Muscle of back (tissue), 11 donors: Measurements from ENCODE around the gene SPATA16. TPM values are rescaled to one million over a fixed set of nuclear protein-coding genes. Genes with fewer than 3 reads are reported as not detected.
"Not testable (repeated sequence)": the region's sequence is repeated elsewhere in the genome, so short reads cannot be mapped to it uniquely, and the experiment has no call there.

Experiments
- DNase-seq, 3 donors: peaks; one replicate each; pipeline versions ENCODE4 v3.0.0 to v3.0.0-alpha.2; 2013
- polyA plus RNA-seq, 10 donors: library from polyadenylated mRNA; unstranded; fragments of 120-200 nt; gene quantifications; one replicate each; pipeline ENCODE4 v1.2.1, GENCODE V29; 2013; ENCODE audit not compliant: insufficient read length in 10 of 10

The SPATA16 gene
- polyA plus RNA-seq, 10 donors = not detected

DNA sequence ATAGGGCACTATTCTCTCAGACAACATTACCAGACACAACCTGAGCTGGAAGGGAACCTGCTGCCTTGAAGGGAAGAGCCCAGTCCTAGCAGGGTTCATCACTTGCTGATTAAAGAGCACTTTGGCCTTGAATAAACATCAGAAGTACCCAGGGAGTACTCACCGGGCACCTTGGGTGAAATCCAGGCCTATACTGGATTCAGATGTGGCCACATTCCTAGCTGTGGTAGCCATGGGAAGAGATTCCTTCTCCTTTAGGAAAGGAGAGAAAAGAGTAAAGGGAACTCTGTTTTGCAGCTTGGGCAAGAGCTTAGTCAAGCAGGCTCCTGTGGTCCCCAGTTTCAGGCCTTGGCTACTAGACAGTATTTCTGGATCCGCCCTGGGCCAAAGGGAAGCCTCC, 195.0 kb downstream of the SPATA16 start:
- no peak for DNase-seq

DNA sequence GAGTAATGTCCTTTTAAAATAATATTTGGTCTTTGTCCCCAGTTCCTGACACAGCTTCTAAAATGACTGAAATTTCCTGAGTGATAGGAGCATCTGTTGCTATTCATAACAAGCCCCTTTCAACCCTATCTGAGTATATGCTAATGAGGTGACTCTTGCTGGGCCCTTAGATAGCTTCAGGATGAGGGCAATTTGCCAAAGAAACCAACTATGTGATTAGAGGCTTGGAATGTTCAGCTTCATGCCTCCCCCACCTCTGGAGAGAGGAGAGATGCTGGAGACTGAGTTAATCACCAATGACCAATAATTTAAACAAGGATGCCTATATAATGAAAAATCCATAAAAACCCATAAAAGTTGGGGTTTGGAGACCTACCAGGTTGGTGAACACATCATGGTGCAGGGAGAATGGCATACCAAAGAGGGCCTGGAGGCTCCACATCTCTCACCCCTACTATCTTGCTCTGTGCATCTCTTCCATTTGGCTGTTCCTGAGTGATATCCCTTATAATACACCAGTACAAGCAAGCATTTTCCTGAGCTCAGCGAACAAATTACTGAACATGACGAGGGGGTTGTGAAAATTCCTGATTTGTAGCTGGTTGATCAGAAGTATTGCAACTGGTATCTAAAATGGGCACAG, 201.3 kb downstream of the SPATA16 start:
- peak in 1 of 3 donors; percentile 23 for DNase-seq

DNA sequence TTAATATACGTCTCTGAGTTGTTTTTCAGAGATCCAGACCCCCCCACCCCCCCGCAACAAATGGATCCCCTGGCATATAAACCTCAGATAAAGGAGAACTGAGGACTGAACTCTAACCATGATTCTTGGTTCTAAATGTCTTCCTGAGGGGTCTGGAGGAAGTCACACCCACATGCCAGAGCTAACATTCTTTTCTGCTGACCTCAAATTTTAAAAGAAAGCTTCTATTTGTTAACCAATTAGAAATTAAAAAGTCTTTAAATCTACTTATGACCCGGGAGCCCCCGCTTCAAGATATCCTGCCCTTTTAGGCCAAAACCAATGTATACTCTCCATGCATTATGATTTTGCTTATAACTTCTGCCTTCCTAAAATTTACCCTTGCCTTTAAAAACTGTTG, 202.2 kb downstream of the SPATA16 start:
- no peak for DNase-seq

DNA sequence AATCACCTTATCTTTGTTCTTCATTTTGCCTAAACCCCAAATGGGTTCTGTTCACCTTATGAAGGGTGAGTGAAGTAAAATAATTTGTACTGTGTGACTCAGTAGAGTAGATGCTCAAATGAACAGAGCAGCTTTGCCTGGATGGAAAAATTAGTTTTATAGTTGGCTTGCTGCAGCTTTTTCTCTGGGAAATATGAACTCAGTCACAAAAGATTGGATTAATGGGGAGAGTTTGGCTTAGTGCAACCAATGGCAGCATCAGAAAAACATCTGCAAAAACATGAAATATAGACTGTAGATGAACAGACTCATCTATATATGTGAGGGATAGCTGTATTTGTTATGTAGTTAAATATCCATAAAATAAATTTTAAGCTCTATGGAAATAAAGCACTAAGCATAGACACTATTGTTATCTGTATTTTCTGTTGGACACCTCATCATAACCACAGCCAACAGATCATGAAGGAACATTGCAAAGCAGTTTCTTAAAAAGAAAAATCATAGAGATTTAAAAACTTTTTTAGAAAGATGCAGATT, 209.2 kb downstream of the SPATA16 start:
- DNase-seq = peak in 2 of 3 donors; percentile 18 to 60

DNA sequence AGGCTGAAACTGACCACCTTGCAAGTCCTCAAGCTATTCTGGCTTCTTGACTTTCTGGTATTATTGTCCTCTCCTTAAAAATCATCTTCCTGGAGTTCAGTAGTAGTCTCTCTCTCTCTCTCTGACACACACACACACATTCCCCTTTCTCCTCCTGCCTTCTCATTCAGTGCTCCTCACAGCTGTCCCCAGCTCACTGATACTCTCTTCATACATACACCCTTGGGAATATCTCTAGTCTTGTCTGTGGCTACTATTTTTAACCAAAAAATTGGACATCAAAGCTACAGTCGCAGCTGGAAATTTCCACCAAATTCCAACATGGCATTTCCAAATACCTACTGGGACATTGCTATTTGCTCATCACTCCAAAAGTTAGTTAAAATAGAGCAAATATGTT, 211.6 kb downstream of the SPATA16 start:
- no peak for DNase-seq

DNA sequence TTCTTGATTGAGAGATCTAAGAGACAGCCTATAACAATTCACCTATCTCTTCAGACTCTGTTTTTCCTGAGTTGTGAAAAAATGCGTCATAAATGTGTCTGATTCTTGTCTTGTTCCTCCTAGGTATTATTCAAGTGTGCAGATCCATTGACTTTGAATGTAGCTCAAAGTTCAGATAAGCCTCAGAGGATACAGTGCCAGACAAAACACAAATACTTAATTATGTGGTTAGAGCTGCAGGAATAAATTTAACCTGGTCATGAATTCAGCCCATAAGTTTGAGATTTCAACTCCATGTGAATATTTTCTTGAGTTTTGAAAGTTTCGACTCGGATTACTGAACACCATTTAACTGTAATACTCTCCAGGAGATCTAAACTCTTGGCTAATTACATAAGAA, 216.5 kb downstream of the SPATA16 start:
- DNase-seq = no peak

DNA sequence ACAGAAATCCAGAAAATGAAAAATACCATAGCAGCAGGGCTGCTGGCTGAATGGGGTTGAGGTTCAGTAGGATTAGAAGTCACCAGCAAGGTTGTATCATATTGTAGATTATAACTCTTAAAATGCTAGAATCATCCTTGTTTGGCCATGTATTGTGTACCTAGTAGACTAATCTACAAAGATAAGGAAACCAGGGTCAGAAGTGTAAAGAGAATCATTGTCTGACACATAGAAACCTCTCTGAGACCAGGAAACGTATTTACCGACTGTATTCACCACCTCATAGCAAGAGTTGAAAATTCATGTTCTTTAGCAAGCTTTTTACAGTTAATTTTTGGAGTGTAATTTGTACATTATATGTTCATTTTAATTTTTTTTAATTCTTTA, 221.7 kb downstream of the SPATA16 start:
- no peak for DNase-seq

DNA sequence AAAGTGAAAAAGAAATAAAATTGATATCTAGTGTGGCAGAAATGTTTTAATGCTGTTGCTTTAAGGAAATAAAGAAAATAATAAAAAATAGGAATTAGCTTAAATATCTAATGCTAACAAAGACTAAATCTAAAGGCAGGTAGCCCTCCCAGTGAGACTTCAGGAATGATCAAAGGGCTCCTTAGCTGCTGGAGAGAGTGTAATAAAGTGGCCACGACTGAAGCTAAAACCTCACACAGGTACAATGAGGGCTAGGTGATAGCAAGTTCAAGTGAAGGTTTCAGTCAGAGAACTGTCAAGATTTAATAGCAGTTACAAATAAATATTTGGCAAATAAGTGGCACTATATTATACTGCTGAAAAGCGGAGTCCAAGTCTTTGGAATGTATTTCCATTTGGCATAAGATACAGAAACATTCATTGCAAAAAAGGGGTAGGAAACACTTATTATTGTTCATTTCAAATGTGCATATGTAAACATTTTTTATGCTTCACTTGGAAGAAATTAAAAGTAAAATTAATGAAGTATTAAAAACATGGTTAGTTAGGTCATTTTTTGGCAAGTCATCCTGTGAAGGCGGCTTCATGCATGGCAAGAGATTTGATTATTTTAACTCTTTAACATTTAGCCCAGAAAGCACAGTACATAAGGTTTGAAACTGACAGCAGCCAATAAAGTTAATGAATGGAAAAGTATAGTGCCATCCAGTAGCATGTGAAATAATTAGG, 222.3 kb downstream of the SPATA16 start:
- DNase-seq = no peak

DNA sequence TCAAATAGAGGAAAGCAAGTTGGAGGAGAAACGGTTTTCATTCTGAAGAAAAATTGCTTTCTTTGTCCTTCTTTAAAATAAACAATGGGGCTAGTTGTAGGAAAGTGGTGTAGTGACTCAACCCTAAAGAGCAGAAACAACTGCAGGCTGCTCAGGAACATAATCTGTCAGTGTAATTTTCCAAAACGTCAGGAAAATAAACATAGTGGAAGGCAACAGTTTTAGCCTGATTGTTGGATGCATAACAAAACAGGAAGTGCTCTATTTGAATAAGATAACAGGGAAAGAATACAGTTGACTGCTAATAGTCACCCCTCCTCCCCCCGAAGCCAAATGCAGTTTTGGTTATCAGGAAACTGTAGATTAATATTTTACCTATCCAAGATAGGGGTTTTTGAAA, 222.9 kb downstream of the SPATA16 start:
- DNase-seq = no peak

DNA sequence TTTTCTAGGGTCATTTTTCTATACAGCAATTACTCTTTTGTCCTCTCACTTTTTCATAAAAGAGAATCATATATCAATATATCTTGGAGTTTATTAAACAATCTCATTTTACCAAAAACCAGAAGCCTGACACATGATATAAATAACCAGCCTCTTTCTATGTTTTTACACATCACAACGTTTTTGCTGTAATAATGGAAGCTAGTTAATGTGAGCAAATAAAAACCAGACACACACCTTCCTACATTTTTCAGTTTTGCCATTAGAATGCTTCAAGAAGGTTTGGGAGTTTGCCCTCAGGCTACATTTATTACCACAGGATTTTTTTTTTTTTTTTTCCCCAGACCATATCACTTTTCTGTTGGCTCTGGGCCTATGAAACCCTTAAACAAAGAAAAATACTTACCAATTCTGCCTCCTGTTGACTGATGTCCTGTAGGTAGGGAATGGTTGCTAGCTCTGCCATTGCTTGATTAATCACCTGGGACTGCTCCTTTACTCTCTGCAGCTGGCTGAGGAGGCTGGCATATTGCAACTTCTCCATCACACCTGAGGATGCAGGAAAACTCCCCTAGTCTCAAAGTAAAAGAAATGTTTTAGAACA, 225.0 kb downstream of the SPATA16 start:
- no peak for DNase-seq

DNA sequence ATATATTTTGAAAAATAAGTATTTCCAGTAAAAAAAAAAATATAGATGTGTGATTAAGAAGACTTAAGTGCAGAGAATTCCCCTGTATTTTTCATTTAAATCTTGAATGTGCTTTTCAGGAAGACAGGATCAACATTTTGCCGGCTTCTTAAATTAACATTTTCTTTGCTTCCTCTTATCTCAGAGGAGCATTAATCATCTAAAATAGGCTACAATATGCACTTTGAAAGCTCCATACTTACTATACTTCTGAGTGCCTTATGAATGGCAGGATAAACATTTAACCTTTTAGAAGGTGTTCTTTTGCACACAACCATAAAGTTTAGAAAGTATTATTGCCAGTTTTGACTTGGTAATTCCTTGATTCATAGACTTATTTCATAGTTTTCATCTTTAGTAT, 226.2 kb downstream of the SPATA16 start:
- DNase-seq = no peak

DNA sequence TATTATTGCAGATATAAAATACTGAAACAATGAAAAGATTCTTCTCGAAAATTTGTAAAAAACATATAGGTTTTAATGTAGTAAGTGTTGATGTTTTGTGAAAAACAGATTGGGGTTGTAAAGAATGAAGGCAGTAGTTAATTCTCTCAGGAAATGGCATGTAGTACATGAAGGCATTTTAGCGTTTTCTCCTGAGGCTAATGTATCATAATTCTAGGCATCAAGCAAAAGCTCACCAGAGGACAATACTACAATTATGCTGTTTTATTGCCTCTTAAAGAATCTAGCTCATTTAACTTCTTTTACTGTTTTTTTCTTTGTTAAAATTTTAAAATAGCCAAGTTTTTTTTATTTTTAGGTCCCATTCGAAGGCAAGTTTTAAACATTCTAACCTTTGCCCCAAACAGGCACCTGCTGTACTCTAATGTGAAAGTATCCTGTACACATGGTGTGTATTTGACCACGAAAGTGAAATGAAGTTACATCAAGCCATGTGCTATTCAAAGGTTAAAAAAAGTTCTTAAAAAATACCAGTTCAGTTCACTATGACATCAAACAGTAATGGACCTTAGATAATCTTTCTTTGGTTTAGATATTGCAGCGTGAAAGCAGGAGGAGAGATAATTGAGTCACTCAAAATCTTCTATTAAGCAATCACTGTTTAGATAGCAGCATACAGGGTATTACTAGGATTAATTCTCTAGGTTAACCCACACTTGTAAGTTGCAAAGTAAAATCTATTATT, 227.0 kb downstream of the SPATA16 start:
- DNase-seq = no peak

DNA sequence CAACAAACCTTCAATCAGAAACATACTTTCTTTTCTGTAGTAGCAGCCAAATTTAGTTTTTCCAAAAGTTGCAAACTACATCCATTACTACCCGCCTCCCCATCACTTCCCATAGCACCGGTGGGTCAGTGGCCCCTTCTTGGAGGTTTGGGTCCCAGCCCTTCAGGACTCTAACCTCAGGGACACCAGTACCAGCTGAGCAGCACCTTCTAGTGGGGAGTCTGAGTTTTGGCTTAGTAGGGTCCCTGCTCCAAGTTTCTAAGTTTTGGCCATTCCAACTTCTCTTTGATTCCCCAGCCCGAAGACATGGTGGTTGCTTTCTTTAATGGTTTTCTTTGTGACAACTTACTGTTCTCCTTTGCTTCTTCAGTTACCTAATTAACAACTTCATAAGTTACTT, 229.9 kb downstream of the SPATA16 start:
- DNase-seq = no peak

DNA sequence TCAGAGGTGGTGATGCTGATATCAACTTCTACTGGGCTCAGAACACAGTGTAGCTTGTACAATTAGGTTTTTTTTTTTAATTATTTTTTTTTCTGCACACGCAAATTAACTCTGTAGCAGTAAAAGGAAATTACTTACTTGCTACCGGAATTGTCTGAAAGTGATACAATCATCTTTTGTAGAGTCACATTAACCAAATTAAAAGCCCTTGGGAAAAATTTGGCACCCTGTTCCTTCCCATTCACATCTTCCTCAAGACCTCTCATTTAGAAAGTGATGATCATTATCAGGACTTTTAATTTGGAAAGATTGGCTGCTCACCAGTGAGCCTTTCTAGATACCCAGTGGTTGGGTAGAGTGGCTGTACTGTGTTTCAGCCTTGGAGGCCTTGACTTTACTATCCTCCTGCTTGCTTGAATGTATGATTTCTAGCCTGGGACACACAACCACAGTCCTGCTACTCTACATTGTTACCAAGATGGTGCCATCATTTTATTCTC, 232.2 kb downstream of the SPATA16 start:
- no peak for DNase-seq

DNA sequence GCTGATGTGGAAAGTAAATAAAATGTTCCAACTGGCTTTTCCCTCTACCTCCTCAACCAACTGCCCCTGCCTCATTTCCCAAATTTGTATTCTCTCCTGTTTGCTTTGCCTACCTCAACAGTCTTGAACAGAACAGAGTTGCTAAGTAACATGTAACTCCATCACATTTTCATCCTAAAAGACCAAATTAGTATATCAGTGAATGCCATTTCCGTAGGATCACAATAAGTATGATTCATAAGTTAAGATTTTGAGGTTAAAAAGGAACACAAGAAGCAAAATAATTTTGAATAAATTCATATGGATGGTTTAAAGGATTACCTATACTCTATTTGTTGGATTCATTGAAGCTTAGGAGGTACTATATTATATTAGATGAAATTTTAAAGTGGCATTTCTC, 235.6 kb downstream of the SPATA16 start:
- no peak for DNase-seq

DNA sequence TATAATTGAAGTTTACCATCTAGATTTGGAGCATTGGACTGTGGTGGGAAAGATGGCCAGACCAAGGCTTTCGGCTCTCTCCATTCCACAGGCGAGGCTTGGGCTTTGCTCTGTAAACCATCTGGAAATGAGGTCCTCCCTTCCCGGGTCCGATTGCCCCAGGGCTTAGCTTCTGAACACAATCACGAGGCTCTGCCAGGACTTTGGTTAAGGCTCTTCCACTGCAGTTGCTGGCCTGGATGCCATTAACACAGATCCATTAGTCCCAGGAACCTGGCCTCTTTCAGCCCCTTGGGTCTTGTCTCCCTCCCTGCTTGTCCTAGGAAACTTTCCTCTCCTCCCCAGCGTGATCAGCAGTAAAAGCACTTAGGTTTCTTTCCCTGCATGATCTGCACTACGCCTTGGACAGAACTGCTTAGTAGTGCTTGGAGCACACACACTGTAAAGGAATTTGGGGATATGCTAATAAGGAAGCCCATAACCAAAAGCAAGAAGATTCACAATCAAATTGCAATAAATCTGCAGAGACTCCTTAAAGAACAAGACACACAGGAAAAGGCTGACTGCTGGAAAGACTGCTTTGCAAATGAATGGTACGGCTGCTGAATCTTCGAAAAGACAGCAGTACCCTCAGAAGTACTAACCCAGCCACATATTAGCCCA, 236.2 kb downstream of the SPATA16 start:
- DNase-seq = peak in 1 of 3 donors; percentile 9

DNA sequence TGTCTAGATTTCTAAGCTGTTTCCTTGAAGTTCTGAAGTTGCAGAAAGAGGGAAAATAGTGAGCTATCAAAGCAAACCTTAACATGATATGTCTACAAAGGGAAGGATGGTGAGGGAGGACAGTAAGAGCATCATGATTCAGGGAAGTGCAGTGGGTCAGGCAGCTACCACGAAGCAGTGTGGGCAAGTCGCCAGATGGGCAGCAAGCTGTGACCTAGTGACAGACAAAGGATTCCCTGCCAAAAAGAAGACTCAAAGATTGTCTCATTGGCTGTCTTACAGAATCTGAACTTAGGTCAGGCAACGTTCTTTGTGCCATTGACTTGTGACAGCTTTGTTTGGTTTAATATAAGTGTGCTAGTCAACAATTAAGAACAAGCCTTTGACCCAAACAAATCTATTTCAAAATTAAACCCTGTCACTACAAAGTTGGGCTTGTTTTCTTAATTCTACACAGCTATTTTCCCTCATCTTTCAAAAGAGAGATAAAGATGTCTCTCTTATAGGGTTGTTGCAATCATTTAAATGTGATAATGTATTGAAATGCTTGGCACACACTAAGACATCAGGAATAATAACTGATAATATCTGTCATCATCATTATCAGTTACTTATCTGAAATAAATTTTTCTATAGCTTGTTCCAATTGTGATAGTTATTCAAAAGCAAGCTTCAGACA, 237.3 kb downstream of the SPATA16 start:
- DNase-seq = no peak

DNA sequence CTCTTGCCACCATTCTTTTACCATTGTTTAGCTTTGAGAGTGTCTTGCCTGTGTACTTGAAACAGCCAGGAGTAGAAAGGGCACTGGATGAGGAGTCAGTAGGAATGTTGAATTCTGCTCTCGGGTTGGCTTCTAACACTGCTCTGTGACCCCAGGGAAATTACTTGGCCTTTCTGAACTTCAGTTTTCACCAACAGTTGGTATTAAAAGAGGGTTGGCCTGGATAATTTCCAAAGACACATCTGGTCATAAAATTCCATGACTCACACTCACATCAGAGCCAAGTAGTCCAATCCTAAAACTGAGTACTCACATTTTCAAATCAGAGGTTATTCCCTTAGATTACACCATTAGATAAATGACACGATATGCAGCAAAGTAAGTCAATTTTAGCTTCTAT, 248.9 kb downstream of the SPATA16 start:
- peak in 2 of 3 donors; percentile 21 to 50 for DNase-seq

DNA sequence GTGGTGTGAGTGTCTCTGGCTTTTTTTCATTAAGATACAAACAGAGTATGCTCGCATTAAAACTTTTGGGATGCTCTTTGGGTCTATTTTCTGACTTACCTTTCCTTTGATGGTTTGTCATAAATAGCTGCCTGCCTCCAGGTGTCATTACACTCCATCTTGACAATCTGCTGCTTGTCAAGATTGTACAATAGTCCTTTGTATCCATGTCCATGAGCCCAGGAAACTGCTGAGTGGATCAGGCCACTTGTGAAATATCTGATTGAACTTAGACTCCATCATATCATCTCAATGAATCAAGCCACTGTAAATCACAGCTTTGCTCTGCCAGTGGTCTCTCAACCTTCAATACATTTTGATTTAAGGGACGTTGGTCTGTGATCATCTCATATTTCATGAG, 255.3 kb downstream of the SPATA16 start:
- DNase-seq = no peak

DNA sequence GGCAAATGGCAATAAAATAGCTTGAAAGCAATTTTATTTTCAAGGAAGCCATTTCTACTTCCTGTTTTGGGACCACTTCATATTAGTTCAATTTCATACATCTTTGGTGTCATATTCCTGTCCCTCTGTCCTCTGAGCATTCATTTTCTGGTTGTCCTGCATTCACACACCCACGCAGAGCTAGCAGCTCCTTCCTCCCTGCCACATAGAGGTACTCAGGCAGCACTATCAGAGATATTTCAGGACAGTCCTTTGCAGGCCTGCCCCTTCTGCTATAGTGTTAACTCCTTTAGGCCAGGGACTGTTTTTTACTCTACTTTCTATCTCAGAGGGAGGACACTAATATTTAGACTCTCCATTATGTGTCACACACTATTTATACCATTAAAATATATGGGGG, 258.5 kb downstream of the SPATA16 start:
- no peak for DNase-seq

DNA sequence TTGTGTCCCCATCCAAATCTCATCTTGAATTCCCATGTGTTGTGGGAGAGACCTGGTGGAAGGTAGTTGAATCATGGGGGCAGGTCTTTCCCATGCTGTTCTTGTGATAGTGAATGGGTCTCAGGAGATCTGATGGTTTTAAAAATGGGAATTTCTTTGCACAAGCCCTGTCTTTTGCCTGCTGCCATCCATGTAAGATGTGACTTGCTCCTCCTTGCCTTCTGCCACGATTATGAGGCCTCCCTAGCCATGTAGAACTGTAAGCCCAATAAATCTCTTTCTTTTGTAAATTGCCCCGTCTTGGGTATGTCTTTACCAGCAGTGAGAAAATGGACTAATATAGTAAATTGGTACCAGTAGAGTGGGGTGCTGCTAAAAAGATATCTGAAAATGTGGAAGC, 261.7 kb downstream of the SPATA16 start:
- not testable (repeated sequence) for DNase-seq
